ENCODE results near the gene ADRA2A. TPM values are rescaled to one million over a fixed set of nuclear protein-coding genes. Genes with fewer than 3 reads are reported as not detected.
A peak's percentile ranks its signal among the peaks of the same experiment; 100 is the strongest.

Gene ADRA2A
- total RNA-seq, 1 experiment from 2014 or later: not detected

- Histone ChIP-seq H3K27ac (no peak overlapping the region), H3K9me3 (ENCODE audit: insufficient read depth, low read depth) (no peaks in the 10 kb centered on the region), H3F3A (ENCODE audit: insufficient read depth, low read depth) (no peaks in the 10 kb centered on the region), H4K20me1 (ENCODE audit: insufficient read depth) (no peaks in the 10 kb centered on the region), H3K79me2 (ENCODE audit: low read depth) (no peaks in the 10 kb centered on the region), H3K9me2 (ENCODE audit: insufficient read depth) (no peaks in the 10 kb centered on the region), H3K4me1 (replicated peaks; ENCODE audit: insufficient read depth) (no peaks in the 10 kb centered on the region), H3K4me3 (no peak overlapping the region), H3K36me3 (ENCODE audit: low read depth) (no peaks in the 10 kb centered on the region), H2AFZ (no peak overlapping the region), H3K27me3 (ENCODE audit: insufficient read depth, low read depth) (no peaks in the 10 kb centered on the region), H3K4me2 (no peak overlapping the region)
- DNase-seq: no peak
- CTCF ChIA-PET: no interaction called here
- no TSS peak for BruUV-seq (replicated peaks)
- TF ChIP-seq EZH2 (IDR thresholded peaks at IDR 0.05; ENCODE audit: low read depth) (no peak), CTCF (conservative IDR thresholded peaks at IDR 0.05) (no peak)
- POLR2A ChIA-PET (ENCODE audit: unreplicated experiment): no interaction called here
- intact Hi-C loops (cut with micrococcal nuclease; ENCODE audit: unreplicated experiment): no loop called here
Observed at GRCh38 chr10:111035542-111035941, 41.3 kb upstream of the ADRA2A start.

- H4K20me1 ChIP-seq (ENCODE audit: insufficient read depth): no peaks in the 10 kb centered on the region
- no peaks in the 10 kb centered on the region for H3F3A ChIP-seq (ENCODE audit: insufficient read depth, low read depth)
- H3K9me2 ChIP-seq (ENCODE audit: insufficient read depth): no peaks in the 10 kb centered on the region
- no TSS peak for BruUV-seq (replicated peaks)
- no peak for DNase-seq
- H3K4me1 ChIP-seq (replicated peaks; ENCODE audit: insufficient read depth): no peaks in the 10 kb centered on the region
- no peaks in the 10 kb centered on the region for H3K27me3 ChIP-seq (ENCODE audit: insufficient read depth, low read depth)
- H2AFZ ChIP-seq: no peak overlapping the region
- no peak overlapping the region for H3K4me2 ChIP-seq
- no peaks in the 10 kb centered on the region for H3K36me3 ChIP-seq (ENCODE audit: low read depth)
- TF ChIP-seq CTCF (conservative IDR thresholded peaks at IDR 0.05): 0 out of 2 replicates have a peak, but pooled peaks have one; percentile 22
- TF ChIP-seq EZH2 (IDR thresholded peaks at IDR 0.05; ENCODE audit: low read depth): no peak
- intact Hi-C loops (cut with micrococcal nuclease; ENCODE audit: unreplicated experiment): no loop called here
- H3K9me3 ChIP-seq (ENCODE audit: insufficient read depth, low read depth): no peaks in the 10 kb centered on the region
- POLR2A ChIA-PET (ENCODE audit: unreplicated experiment): interaction anchor here (0.5 kb wide), 1 partner anchor 179 kb away, joined by 3 read pairs; no protein-coding TSS in a partner anchor
- CTCF ChIA-PET: no interaction called here
- H3K27ac ChIP-seq: no peak overlapping the region
- H3K4me3 ChIP-seq: no peak overlapping the region
- H3K79me2 ChIP-seq (ENCODE audit: low read depth): no peaks in the 10 kb centered on the region
Observed at GRCh38 chr10:111037858-111038257, 39.0 kb upstream of the ADRA2A start.

GRCh38 chr10:111039522-111039921 is 37.3 kb upstream of the ADRA2A start:
- H4K20me1 ChIP-seq (ENCODE audit: insufficient read depth): no peaks in the 10 kb centered on the region
- no peak overlapping the region for H3K4me3 ChIP-seq
- CTCF ChIA-PET: no interaction called here
- POLR2A ChIA-PET (ENCODE audit: unreplicated experiment): no interaction called here
- no TSS peak for BruUV-seq (replicated peaks)
- H3K27me3 ChIP-seq (ENCODE audit: insufficient read depth, low read depth): no peaks in the 10 kb centered on the region
- intact Hi-C loops (cut with micrococcal nuclease; ENCODE audit: unreplicated experiment): no loop called here
- H3K4me2 ChIP-seq: no peak overlapping the region
- H3K79me2 ChIP-seq (ENCODE audit: low read depth): no peaks in the 10 kb centered on the region
- no peaks in the 10 kb centered on the region for H3K4me1 ChIP-seq (replicated peaks; ENCODE audit: insufficient read depth)
- no peak overlapping the region for H2AFZ ChIP-seq
- H3K36me3 ChIP-seq (ENCODE audit: low read depth): no peaks in the 10 kb centered on the region
- no peaks in the 10 kb centered on the region for H3K9me3 ChIP-seq (ENCODE audit: insufficient read depth, low read depth)
- TF ChIP-seq EZH2 (IDR thresholded peaks at IDR 0.05; ENCODE audit: low read depth) (no peak), CTCF (conservative IDR thresholded peaks at IDR 0.05) (no peak)
- no peak for DNase-seq
- H3F3A ChIP-seq (ENCODE audit: insufficient read depth, low read depth): no peaks in the 10 kb centered on the region
- no peaks in the 10 kb centered on the region for H3K9me2 ChIP-seq (ENCODE audit: insufficient read depth)
- no peak overlapping the region for H3K27ac ChIP-seq

All from PC-9 (cell line).